Keratinocyte (primary cell): ENCODE measurements around the gene ETNK1.

Experiments
- CTCF ChIP-seq, 3 experiments: IDR thresholded peaks in 1 of 3; conservative IDR thresholded peaks in 1 of 3; optimal IDR thresholded peaks in 1 of 3; 2 replicates in 2 of 3; 3 replicates in 1 of 3; pipeline versions ENCODE3 to v1.5.1; 2011; ENCODE audit warnings: low read length in 3 of 3, mild to moderate bottlenecking in 3 of 3, moderate library complexity in 2 of 3, control low read depth in 1 of 3, inconsistent platforms in 1 of 3; ENCODE audit not compliant: insufficient read depth in 2 of 3; ENCODE audit errors: extremely low read depth in 1 of 3
- EZH2 ChIP-seq: IDR thresholded peaks from one replicate; pipeline ENCODE4 v1.6.1; 2012; ENCODE audit warnings: inconsistent platforms, mild to moderate bottlenecking, low read length, moderate library complexity

- TF ChIP-seq CTCF (optimal IDR thresholded peaks at IDR 0.05 in 1 of 3, IDR thresholded peaks at IDR 0.05 in 1 of 3, conservative IDR thresholded peaks at IDR 0.05 in 1 of 3; ENCODE audit: extremely low read depth in 1 of 3, insufficient read depth in 2 of 3, low read length in 3 of 3) = no peak
- no peak for TF ChIP-seq EZH2
These were observed 37.4 kb downstream of the ETNK1 start for GRCh38 chr12:22662356-22662755.
